Liver (tissue), 9 donors: ENCODE data around the gene GADL1. TPM values are rescaled to one million over a fixed set of nuclear protein-coding genes. Genes with fewer than 3 reads are reported as not detected.

Experiments
- DNase-seq: peaks from one replicate; pipeline ENCODE4 v3.0.0-alpha.2; 2017; ENCODE audit warnings: low spot score
- H3K27ac ChIP-seq, 2 donors: one replicate each; pipeline ENCODE4 v1.7.0; 2013; ENCODE audit warnings: inconsistent platforms in 2 of 2, low read length in 2 of 2, control low read depth in 1 of 2, low read depth in 1 of 2, mild to moderate bottlenecking in 1 of 2
- H3K27me3 ChIP-seq, 4 donors: one replicate each; pipeline versions ENCODE4 v1.6.1 to v1.7.0; 2013; ENCODE audit warnings: low read length in 3 of 4, inconsistent platforms in 1 of 4, mild to moderate bottlenecking in 1 of 4, moderate library complexity in 1 of 4; ENCODE audit not compliant: control insufficient read depth in 4 of 4, insufficient read depth in 4 of 4
- H3K36me3 ChIP-seq, 4 donors: one replicate each; pipeline versions ENCODE4 v1.6.1 to v1.7.0; 2013; ENCODE audit warnings: low read length in 3 of 4, mild to moderate bottlenecking in 3 of 4, low read depth in 1 of 4, moderate library complexity in 1 of 4; ENCODE audit not compliant: control insufficient read depth in 4 of 4, insufficient read depth in 3 of 4
- H3K4me1 ChIP-seq, 4 donors: one replicate each; pipeline versions ENCODE4 v1.6.1 to v1.7.0; 2013; ENCODE audit warnings: low read length in 3 of 4, mild to moderate bottlenecking in 3 of 4, moderate library complexity in 1 of 4; ENCODE audit not compliant: control insufficient read depth in 4 of 4, insufficient read depth in 4 of 4
- H3K4me3 ChIP-seq, 3 donors: one replicate each; pipeline versions ENCODE4 v1.6.1 to v1.7.0; 2013; ENCODE audit warnings: low read length in 3 of 3, control low read depth in 1 of 3, low read depth in 1 of 3, mild to moderate bottlenecking in 1 of 3
- H3K9ac ChIP-seq, 2 donors: one replicate each; pipeline ENCODE4 v1.7.0; 2013; ENCODE audit warnings: low read length in 2 of 2, mild to moderate bottlenecking in 2 of 2, moderate library complexity in 2 of 2, control low read depth in 1 of 2, low read depth in 1 of 2
- H3K9me3 ChIP-seq, 4 donors: one replicate each; pipeline versions ENCODE4 v1.6.1 to v1.7.0; 2013; ENCODE audit warnings: low read length in 3 of 4; ENCODE audit not compliant: control insufficient read depth in 4 of 4
- EGR1 ChIP-seq, 2 donors: IDR thresholded peaks; 2 replicates each; pipeline ENCODE4 v1.6.1; 2016 to 2018; ENCODE audit warnings: antibody characterized with exemption in 2 of 2, low read depth in 2 of 2
- FOXA1 ChIP-seq: IDR thresholded peaks from 2 replicates; pipeline ENCODE4 v1.6.1; 2016; ENCODE audit warnings: antibody characterized with exemption
- FOXA2 ChIP-seq: IDR thresholded peaks from 2 replicates; pipeline ENCODE4 v1.6.1; 2016; ENCODE audit warnings: antibody characterized with exemption
- GABPA ChIP-seq, 2 donors: IDR thresholded peaks in 1 of 2; conservative IDR thresholded peaks in 1 of 2; 2 replicates each; pipeline ENCODE4 v1.6.1; 2016; ENCODE audit warnings: antibody characterized with exemption in 2 of 2, mild to moderate bottlenecking in 1 of 2, moderate library complexity in 1 of 2
- HNF4A ChIP-seq, 2 donors: conservative IDR thresholded peaks; 2 replicates each; pipeline ENCODE4 v1.6.1; 2016; ENCODE audit warnings: antibody characterized with exemption in 2 of 2, mild to moderate bottlenecking in 2 of 2
- HNF4G ChIP-seq: IDR thresholded peaks from 2 replicates; pipeline ENCODE4 v1.6.1; 2016; ENCODE audit warnings: antibody characterized with exemption
- JUND ChIP-seq, 2 donors: IDR thresholded peaks; 2 replicates each; pipeline ENCODE4 v1.6.1; 2016; ENCODE audit warnings: antibody characterized with exemption in 2 of 2
- NR2F2 ChIP-seq: IDR thresholded peaks from 2 replicates; pipeline ENCODE4 v1.6.1; 2016; ENCODE audit warnings: antibody characterized with exemption
- RXRA ChIP-seq, 2 donors: IDR thresholded peaks; 2 replicates each; pipeline ENCODE4 v1.6.1; 2017 to 2018; ENCODE audit warnings: antibody characterized with exemption in 2 of 2, mild to moderate bottlenecking in 1 of 2
- SP1 ChIP-seq: IDR thresholded peaks from 2 replicates; pipeline ENCODE4 v1.6.1; 2018; ENCODE audit warnings: antibody characterized with exemption, mild to moderate bottlenecking
- TAF1 ChIP-seq: conservative IDR thresholded peaks from 2 replicates; pipeline ENCODE4 v1.6.1; 2016; ENCODE audit warnings: antibody characterized with exemption, mild to moderate bottlenecking
- WGBS: extraction: QIAGEN DNeasy Blood & Tissue Kit; methylation state at CpG from one replicate; pipeline ENCODE4 v1.1.7; 2013; 5-methylcytosine and 5-hydroxymethylcytosine counted together
- polyA plus RNA-seq, 2 donors: library from polyadenylated mRNA; stranded (reverse) in 1 of 2; unstranded in 1 of 2; fragments of 200-250 nt in 1 of 2; fragments of >200 nt in 1 of 2; fragmentation: Nextera tagmentation in 1 of 2; extraction: Ambion mirVana in 1 of 2; gene quantifications; one replicate each; pipeline versions ENCODE4 v1.2.1 to v1.2.3, GENCODE V29; 2013 to 2015
- total RNA-seq, 2 donors: library from RNA; depleted of rRNA; stranded (reverse); fragments of >200 nt; gene quantifications; one replicate each; pipeline ENCODE4 v1.2.3, GENCODE V29; 2014
- TF ChIP-seq, protein P1 (sequence below): IDR thresholded peaks from 2 replicates; pipeline ENCODE4 v1.6.1; 2016; ENCODE audit warnings: antibody characterized with exemption
- TF ChIP-seq, protein P2 (sequence below): IDR thresholded peaks from 2 replicates; pipeline ENCODE4 v1.6.1; 2016; ENCODE audit warnings: antibody characterized with exemption
- TF ChIP-seq, protein P3 (sequence below): IDR thresholded peaks from 2 replicates; pipeline ENCODE4 v1.6.1; 2016; ENCODE audit warnings: antibody characterized with exemption
- TF ChIP-seq, protein P4 (sequence below): fragments of 150-350 bp; IDR thresholded peaks from 2 replicates; pipeline ENCODE4 v1.5.1; 2017; ENCODE audit warnings: improper control_type of control experiment, low read depth, low read length; ENCODE audit not compliant: missing input control
- TF ChIP-seq, protein P5 (sequence below): IDR thresholded peaks from 2 replicates; pipeline ENCODE4 v1.6.1; 2016; ENCODE audit warnings: antibody characterized with exemption, mild to moderate bottlenecking
- donor health status: healthy.
- donor health status: healthy.
- donor health status: healthy.
- donor health status: healthy.
- donor health status: healthy.

GADL1 gene
- total and polyA plus RNA-seq, 4 donors, result not detected

DNA sequence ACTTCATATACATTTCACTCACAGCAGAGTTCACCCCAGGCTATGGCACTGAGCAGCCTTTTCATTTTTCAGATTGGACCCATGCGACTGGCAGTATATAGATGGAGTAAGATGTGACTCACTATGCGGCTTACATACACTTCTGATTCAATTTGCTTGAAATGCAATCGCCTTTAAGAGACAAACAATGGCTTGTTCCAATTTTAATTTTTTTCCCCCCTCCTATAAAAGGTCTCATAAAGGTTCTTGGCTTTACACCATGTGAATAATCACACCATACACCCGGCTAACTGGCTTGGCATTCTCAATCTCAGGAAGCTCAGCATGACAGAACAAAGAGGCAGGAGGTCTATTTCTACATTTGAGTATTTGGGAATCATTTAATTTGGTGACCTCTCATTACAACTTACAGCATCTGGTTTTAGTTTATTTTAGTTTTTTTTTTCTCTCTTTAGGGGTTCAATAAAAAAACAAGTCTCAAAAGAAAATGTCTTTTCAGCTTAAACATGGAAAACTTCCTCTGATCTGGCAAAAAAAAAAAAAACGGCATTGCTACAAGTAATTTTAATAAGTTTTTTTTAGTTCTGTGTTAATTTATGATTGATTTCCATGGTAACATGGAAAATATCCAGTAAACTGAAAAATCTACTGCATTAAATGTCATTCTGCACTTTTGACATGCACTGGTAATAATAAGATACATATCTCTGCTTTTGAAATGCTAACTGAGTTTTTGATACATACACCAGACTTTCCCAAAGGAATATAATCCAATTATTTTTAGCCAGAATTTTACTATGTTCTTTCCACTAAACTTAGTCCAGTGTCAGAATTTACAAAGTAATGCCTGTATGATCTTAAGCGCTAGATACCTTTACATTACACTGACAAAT, 38.8 kb downstream of the GADL1 start:
- Histone ChIP-seq H3K4me1 (no peaks in the 10 kb centered on the region), H3K4me3 (no peak overlapping the region), H3K27ac (no peak overlapping the region), H3K27me3 (peaks cover 0 to 3% (median 0%) of the 10 kb centered on the region in 4 donors), H3K36me3 (no peaks in the 10 kb centered on the region), H3K9me3 (no peaks in the 10 kb centered on the region), H3K9ac (no peak overlapping the region)
- DNase-seq, result no peak
- no peak for TF ChIP-seq HNF4A (conservative IDR thresholded peaks at IDR 0.05)
- no peak for TF ChIP-seq HNF4G
- WGBS, result 82% methylated on average over 6 of the region's 6 CpGs

DNA sequence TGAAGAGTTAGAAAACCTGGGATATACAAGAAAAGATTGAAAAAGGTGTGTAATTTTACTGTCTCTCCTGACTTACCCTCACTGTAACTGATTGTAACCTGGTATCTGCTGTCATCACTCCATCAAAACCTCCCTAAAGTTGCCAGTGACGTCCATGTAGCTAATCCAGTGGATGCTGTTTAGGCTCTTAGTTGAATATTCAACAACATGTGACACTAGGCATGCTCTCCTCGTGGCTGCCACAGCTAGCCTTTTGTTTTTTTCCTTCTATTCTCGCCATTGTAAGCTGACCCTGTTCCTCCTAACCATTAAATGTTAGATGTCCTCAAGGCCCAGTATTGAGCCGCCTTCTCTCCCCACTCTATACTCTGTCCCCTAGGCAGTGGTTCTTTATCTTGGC, 41.6 kb downstream of the GADL1 start:
- Histone ChIP-seq H3K27ac (no peak overlapping the region), H3K36me3 (no peaks in the 10 kb centered on the region), H3K9ac (no peak overlapping the region), H3K27me3 (no peaks in the 10 kb centered on the region), H3K4me3 (no peak overlapping the region), H3K4me1 (no peaks in the 10 kb centered on the region), H3K9me3 (no peaks in the 10 kb centered on the region)
- WGBS, result 78% methylated on average over 4 of the region's 4 CpGs
- no peak for DNase-seq
- TF ChIP-seq SP1 (no peak), HNF4A (conservative IDR thresholded peaks at IDR 0.05) (no peak), JUND (IDR thresholded peaks at IDR 0.05) (no peak), FOXA2 (no peak), RXRA (IDR thresholded peaks at IDR 0.05) (no peak), TAF1 (no peak), EGR1 (IDR thresholded peaks at IDR 0.05; ENCODE audit: low read depth in 2 of 2) (no peak), NR2F2 (no peak), GABPA (IDR thresholded peaks at IDR 0.05 in 1 of 2, conservative IDR thresholded peaks at IDR 0.05 in 1 of 2) (no peak), FOXA1 (no peak), HNF4G (no peak)
- TF ChIP-seq, protein P1, sequence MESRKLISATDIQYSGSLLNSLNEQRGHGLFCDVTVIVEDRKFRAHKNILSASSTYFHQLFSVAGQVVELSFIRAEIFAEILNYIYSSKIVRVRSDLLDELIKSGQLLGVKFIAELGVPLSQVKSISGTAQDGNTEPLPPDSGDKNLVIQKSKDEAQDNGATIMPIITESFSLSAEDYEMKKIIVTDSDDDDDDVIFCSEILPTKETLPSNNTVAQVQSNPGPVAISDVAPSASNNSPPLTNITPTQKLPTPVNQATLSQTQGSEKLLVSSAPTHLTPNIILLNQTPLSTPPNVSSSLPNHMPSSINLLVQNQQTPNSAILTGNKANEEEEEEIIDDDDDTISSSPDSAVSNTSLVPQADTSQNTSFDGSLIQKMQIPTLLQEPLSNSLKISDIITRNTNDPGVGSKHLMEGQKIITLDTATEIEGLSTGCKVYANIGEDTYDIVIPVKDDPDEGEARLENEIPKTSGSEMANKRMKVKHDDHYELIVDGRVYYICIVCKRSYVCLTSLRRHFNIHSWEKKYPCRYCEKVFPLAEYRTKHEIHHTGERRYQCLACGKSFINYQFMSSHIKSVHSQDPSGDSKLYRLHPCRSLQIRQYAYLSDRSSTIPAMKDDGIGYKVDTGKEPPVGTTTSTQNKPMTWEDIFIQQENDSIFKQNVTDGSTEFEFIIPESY, result no peak
- TF ChIP-seq, protein P2, sequence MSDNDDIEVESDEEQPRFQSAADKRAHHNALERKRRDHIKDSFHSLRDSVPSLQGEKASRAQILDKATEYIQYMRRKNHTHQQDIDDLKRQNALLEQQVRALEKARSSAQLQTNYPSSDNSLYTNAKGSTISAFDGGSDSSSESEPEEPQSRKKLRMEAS, result no peak
- TF ChIP-seq, protein P3, sequence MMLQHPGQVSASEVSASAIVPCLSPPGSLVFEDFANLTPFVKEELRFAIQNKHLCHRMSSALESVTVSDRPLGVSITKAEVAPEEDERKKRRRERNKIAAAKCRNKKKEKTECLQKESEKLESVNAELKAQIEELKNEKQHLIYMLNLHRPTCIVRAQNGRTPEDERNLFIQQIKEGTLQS, result no peak
- TF ChIP-seq, protein P4, sequence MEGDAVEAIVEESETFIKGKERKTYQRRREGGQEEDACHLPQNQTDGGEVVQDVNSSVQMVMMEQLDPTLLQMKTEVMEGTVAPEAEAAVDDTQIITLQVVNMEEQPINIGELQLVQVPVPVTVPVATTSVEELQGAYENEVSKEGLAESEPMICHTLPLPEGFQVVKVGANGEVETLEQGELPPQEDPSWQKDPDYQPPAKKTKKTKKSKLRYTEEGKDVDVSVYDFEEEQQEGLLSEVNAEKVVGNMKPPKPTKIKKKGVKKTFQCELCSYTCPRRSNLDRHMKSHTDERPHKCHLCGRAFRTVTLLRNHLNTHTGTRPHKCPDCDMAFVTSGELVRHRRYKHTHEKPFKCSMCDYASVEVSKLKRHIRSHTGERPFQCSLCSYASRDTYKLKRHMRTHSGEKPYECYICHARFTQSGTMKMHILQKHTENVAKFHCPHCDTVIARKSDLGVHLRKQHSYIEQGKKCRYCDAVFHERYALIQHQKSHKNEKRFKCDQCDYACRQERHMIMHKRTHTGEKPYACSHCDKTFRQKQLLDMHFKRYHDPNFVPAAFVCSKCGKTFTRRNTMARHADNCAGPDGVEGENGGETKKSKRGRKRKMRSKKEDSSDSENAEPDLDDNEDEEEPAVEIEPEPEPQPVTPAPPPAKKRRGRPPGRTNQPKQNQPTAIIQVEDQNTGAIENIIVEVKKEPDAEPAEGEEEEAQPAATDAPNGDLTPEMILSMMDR, result no peak
- TF ChIP-seq, protein P5, sequence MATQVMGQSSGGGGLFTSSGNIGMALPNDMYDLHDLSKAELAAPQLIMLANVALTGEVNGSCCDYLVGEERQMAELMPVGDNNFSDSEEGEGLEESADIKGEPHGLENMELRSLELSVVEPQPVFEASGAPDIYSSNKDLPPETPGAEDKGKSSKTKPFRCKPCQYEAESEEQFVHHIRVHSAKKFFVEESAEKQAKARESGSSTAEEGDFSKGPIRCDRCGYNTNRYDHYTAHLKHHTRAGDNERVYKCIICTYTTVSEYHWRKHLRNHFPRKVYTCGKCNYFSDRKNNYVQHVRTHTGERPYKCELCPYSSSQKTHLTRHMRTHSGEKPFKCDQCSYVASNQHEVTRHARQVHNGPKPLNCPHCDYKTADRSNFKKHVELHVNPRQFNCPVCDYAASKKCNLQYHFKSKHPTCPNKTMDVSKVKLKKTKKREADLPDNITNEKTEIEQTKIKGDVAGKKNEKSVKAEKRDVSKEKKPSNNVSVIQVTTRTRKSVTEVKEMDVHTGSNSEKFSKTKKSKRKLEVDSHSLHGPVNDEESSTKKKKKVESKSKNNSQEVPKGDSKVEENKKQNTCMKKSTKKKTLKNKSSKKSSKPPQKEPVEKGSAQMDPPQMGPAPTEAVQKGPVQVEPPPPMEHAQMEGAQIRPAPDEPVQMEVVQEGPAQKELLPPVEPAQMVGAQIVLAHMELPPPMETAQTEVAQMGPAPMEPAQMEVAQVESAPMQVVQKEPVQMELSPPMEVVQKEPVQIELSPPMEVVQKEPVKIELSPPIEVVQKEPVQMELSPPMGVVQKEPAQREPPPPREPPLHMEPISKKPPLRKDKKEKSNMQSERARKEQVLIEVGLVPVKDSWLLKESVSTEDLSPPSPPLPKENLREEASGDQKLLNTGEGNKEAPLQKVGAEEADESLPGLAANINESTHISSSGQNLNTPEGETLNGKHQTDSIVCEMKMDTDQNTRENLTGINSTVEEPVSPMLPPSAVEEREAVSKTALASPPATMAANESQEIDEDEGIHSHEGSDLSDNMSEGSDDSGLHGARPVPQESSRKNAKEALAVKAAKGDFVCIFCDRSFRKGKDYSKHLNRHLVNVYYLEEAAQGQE, result no peak
